IPS-20b (cell line): ENCODE results near the gene VPS54.

Source experiments
- H3K27ac ChIP-seq: one replicate; pipeline ENCODE4 v1.5.1; 2013; ENCODE audit warnings: low read length
- H3K27me3 ChIP-seq: 2 replicates; pipeline ENCODE4 v1.6.1; 2013; ENCODE audit warnings: mild to moderate bottlenecking, low read length, inconsistent platforms; ENCODE audit not compliant: insufficient read depth
- H3K36me3 ChIP-seq: 2 replicates; pipeline ENCODE4 v1.6.1; 2013; ENCODE audit warnings: low read depth, mild to moderate bottlenecking, inconsistent platforms, low read length, moderate library complexity; ENCODE audit not compliant: insufficient read depth
- H3K4me1 ChIP-seq: 2 replicates; pipeline ENCODE4 v1.6.1; 2013; ENCODE audit warnings: mild to moderate bottlenecking, control low read depth, inconsistent platforms, low read length, moderate library complexity; ENCODE audit not compliant: insufficient read depth
- H3K4me3 ChIP-seq: 2 replicates; pipeline ENCODE4 v1.5.1; 2013; ENCODE audit warnings: mild to moderate bottlenecking, low read length, inconsistent platforms
- H3K9ac ChIP-seq: 2 replicates; pipeline ENCODE4 v1.6.1; 2013; ENCODE audit warnings: low read depth, mild to moderate bottlenecking, inconsistent platforms, low read length, moderate library complexity
- H3K9me3 ChIP-seq: 2 replicates; pipeline ENCODE4 v1.6.1; 2013; ENCODE audit warnings: mild to moderate bottlenecking, low read depth, low read length, inconsistent platforms; ENCODE audit not compliant: insufficient read depth

Gene VPS54

GRCh38 chr2:64045938-64046337, 26.7 kb upstream of the VPS54 start:
- Histone ChIP-seq H3K27me3 (no peaks in the 10 kb centered on the region), H3K4me1 (no peaks in the 10 kb centered on the region), H3K36me3 (no peaks in the 10 kb centered on the region), H3K27ac (no peak overlapping the region), H3K4me3 (no peak overlapping the region), H3K9ac (no peak overlapping the region), H3K9me3 (no peaks in the 10 kb centered on the region)

DNA sequence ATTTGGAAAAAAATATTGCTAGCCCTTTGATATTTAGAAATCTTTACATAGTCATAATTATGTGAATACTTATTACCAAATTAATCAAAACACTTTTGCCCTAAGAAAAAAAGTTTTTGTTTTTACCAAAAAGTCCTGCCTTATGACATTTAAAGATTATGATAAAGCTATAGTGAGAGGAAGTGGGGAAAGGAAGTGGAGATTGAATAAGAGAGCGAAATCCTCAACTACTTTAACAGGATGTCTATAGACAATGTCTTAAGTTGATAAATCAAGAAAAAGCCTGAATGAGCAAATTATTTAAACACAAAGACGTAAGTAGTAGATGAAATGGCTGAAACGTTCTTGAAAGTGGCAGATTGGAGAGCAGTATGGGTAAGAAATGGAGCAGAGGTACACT, 20.9 kb upstream of the VPS54 start:
- no peak overlapping the region for H3K4me3 ChIP-seq
- no peaks in the 10 kb centered on the region for H3K9me3 ChIP-seq
- no peaks in the 10 kb centered on the region for H3K27me3 ChIP-seq
- peaks cover 5% of the 10 kb centered on the region; the same call in 1 of the 2 replicates for H3K4me1 ChIP-seq
- H3K27ac ChIP-seq, result no peak overlapping the region
- H3K9ac ChIP-seq, result no peak overlapping the region
- no peaks in the 10 kb centered on the region for H3K36me3 ChIP-seq

DNA sequence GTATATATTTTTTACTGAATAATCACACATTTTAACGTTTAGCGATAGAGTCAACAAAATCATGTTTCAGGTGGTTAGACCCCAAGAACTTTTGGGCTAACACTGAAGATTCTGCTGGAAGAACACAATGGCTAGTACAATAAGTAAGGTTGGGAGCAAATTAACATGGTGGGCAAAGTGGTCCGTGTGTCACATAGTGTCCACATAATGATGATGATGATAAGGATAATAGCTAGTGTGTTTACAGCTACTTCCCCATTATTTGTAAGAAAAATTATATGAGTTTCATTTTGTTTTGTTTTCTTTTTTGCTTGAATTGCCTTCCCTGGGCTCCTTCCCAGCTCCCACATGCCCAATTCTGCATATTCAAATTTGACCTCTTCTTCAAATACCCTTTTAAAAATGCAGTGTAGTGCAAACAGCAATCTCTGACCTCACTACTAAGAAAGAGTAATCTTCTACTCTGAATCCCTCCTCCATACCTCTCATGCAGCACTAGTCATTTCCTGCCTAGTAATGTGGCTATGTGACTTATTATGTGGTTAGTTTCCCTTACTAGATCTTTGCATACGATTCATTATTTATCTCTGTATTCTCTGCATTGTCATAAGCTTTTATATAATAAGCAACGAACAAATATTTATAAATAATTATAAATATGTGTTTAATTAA, 16.9 kb upstream of the VPS54 start:
- no peaks in the 10 kb centered on the region for H3K27me3 ChIP-seq
- H3K36me3 ChIP-seq, result no peaks in the 10 kb centered on the region
- H3K9ac ChIP-seq, result no peak overlapping the region
- no peak overlapping the region for H3K27ac ChIP-seq
- H3K4me1 ChIP-seq, result peaks cover 5% of the 10 kb centered on the region; the same call in 1 of the 2 replicates
- H3K4me3 ChIP-seq, result no peak overlapping the region
- H3K9me3 ChIP-seq, result no peaks in the 10 kb centered on the region

GRCh38 chr2:64035072-64035942, 16.1 kb upstream of the VPS54 start:
- Histone ChIP-seq H3K27ac (no peak overlapping the region), H3K4me1 (peaks cover 5% of the 10 kb centered on the region; the same call in 1 of the 2 replicates), H3K4me3 (no peak overlapping the region), H3K27me3 (no peaks in the 10 kb centered on the region), H3K9me3 (no peaks in the 10 kb centered on the region), H3K36me3 (no peaks in the 10 kb centered on the region), H3K9ac (no peak overlapping the region)

GRCh38 chr2:64029116-64029665, 10.0 kb upstream of the VPS54 start:
- no peaks in the 10 kb centered on the region for H3K27me3 ChIP-seq
- no peak overlapping the region for H3K27ac ChIP-seq
- H3K4me1 ChIP-seq, result peaks cover 13% of the 10 kb centered on the region
- no peak overlapping the region for H3K4me3 ChIP-seq
- no peaks in the 10 kb centered on the region for H3K36me3 ChIP-seq
- no peaks in the 10 kb centered on the region for H3K9me3 ChIP-seq
- H3K9ac ChIP-seq, result no peak overlapping the region

DNA sequence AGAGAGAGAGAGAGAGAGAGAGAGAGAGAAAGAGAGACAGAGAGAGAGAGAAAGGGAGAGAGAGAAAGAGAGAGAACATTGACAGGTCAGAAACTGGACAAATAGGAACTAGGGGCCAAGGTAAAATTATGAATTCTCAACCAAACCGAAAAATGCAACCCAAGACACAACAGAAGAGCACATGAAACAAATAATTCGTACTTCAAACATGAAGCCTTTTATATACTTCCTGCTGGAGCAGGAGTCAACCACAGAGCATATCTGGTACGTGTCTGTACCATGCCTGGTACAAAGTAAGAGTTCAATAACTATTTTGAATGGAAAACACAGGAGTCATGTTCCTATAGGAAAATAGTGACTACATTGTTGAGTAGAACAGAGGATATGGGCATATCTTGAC, 6.5 kb upstream of the VPS54 start:
- no peak overlapping the region for H3K4me3 ChIP-seq
- no peaks in the 10 kb centered on the region for H3K27me3 ChIP-seq
- H3K36me3 ChIP-seq, result no peaks in the 10 kb centered on the region
- no peaks in the 10 kb centered on the region for H3K9me3 ChIP-seq
- H3K4me1 ChIP-seq, result peaks cover 16% of the 10 kb centered on the region
- H3K9ac ChIP-seq, result no peak overlapping the region
- H3K27ac ChIP-seq, result no peak overlapping the region

DNA sequence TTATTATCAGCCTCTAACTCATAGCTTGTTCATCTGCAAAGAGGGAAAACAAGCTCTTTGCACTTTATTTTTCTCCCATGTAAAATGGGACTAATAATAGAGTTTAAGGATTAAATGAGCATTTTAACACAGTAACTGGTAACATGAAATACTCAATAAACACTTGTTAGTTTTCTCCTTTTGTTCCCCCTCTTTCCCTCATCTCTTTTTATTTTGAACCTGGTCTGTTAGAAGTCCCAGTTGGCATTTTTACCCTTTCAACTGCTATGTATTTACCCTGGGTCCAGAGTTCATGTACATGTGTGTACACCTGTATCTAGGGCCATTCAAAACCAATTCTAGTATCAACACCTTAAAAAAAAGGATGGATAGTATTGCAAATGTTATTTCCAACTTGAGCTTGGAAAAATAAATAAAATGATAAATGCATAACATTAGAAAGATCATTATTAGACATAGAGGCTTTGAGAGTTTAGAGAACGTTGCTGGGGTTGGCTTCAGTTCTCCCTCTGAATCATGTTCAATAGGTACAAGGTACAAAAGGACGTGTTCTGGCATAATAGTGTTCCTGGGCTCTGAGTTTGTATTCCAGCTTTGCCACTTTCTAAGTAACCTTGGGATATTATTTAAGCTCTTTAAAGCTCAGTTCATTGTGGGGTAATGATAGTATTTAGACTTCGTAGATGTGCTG, 5.2 kb upstream of the VPS54 start:
- Histone ChIP-seq H3K27me3 (no peaks in the 10 kb centered on the region), H3K27ac (no peak overlapping the region), H3K9me3 (no peaks in the 10 kb centered on the region), H3K4me3 (no peak overlapping the region), H3K4me1 (peaks cover 21% of the 10 kb centered on the region), H3K9ac (no peak overlapping the region), H3K36me3 (no peaks in the 10 kb centered on the region)

DNA sequence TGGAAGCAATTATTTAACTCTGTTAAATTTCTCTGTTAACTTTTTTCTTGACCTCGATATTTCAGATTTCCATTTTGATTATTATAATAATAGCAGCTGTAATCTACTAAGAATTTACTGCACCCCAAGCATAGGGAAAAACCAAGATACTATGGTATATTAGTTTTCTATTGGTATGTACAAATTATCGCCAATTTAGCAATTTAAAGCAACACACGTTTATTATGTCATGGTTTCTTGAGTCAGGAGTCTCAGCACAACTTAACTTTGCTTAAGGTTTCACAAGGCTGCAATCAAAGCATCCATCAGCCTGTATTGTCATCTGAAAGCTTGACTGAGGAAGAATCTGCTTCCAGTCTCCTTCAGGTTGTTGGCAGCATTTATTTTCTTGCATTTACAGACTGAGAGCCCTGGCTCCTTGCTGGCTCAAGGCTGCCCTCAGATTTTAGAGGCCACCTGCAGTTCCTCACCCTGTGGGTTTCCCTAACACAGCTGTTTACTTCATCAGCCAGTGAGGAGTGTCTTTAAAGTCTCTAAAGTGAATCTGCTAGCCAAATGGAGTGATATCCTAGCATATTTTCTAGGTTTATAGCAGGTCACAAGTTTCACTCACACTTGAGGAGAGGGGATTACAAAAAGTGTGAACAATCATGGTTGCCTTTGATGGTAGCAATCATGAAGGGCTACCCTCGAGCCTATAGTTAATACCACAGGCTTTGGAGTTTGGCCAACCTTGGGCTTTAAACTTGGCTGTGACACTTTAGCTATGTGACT, 4.4 kb upstream of the VPS54 start:
- Histone ChIP-seq H3K9me3 (no peaks in the 10 kb centered on the region), H3K9ac (no peak overlapping the region), H3K4me1 (peaks cover 16% of the 10 kb centered on the region), H3K27ac (no peak overlapping the region), H3K4me3 (no peak overlapping the region), H3K36me3 (no peaks in the 10 kb centered on the region), H3K27me3 (no peaks in the 10 kb centered on the region)

GRCh38 chr2:64021578-64021977, 2.4 kb upstream of the VPS54 start:
- Histone ChIP-seq H3K27me3 (no peaks in the 10 kb centered on the region), H3K36me3 (no peaks in the 10 kb centered on the region), H3K4me1 (peaks cover 8% of the 10 kb centered on the region; the same call in 1 of the 2 replicates), H3K4me3 (no peak overlapping the region), H3K9ac (no peak overlapping the region), H3K27ac (no peak overlapping the region), H3K9me3 (no peaks in the 10 kb centered on the region)

DNA sequence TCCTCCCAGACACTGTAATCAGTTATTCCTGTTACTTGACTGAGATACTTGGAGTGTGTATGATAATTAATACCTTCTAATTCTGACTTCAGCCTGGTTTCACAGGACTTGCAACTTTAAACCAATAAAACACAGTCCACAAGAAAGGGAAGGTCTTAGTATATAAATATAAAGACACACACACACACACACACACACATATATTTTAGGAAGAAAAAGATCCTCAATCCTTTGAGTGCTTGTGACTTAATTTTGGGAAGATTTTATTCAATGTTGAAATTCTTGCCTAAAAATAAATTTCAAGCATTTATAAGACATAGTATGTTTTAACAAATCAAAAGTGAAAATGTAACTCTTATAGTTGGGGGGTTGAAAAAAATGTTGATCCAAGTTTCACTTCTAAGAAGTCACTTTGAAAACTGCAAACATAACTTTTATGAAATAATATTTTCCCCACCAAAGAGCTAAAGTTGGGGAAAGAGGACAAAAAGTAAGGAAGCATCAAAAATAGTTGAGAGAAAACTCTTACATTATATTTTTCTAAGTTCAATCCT, 824 bp upstream of the VPS54 start:
- Histone ChIP-seq H3K4me3 (peak overlapping the region; percentile 79; the same call in 1 of the 2 replicates), H3K9ac (peak overlapping the region; percentile 82; the same call in 1 of the 2 replicates), H3K4me1 (peaks cover 8% of the 10 kb centered on the region; the same call in 1 of the 2 replicates)

More for the DNA sequence above, 824 bp upstream of the VPS54 start:
- no peaks in the 10 kb centered on the region for H3K9me3 ChIP-seq
- no peaks in the 10 kb centered on the region for H3K27me3 ChIP-seq
- peak overlapping the region; percentile 84 for H3K27ac ChIP-seq
- no peaks in the 10 kb centered on the region for H3K36me3 ChIP-seq
